Retinal pigment epithelial cell (primary cell): ENCODE results near the gene IPP.
"Not testable (repeated sequence)": the region's sequence is repeated elsewhere in the genome, so short reads cannot be mapped to it uniquely, and the experiment has no call there.

Experiments
- DNase-seq: peaks from one replicate; pipeline ENCODE4 v3.0.0-alpha.2; 2010; ENCODE audit warnings: low read depth
- H3K4me3 ChIP-seq: 2 replicates; pipeline ENCODE4 v1.5.1; 2011; ENCODE audit warnings: mild to moderate bottlenecking, low read length, control low read depth, moderate library complexity
- TF ChIP-seq, protein P1 (sequence below): conservative IDR thresholded peaks from 2 replicates; pipeline ENCODE4 v1.5.1; 2011; ENCODE audit warnings: low read depth, low read length, control low read depth, inconsistent platforms

Gene IPP

DNA sequence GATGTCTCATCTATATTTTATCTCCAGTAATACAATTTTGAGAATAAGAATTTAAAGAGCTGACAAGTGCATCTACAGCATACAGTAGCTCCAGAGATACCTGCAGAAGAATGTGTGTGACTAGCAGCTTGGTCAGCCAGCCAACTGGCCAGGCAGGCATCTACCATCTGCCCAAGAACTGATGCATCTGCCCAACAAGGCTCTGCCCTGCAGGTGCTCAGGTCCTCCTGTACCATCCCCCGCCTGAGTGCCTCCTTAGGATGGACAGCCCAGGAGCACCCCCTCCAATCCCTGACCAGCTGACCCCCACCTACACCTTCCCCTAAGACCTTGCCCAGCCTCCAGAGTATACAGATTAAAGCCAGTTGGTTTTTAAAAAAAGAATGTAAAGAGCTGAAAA, 32.2 kb downstream of the IPP start:
- no peak overlapping the region for H3K4me3 ChIP-seq
- TF ChIP-seq, protein P1, sequence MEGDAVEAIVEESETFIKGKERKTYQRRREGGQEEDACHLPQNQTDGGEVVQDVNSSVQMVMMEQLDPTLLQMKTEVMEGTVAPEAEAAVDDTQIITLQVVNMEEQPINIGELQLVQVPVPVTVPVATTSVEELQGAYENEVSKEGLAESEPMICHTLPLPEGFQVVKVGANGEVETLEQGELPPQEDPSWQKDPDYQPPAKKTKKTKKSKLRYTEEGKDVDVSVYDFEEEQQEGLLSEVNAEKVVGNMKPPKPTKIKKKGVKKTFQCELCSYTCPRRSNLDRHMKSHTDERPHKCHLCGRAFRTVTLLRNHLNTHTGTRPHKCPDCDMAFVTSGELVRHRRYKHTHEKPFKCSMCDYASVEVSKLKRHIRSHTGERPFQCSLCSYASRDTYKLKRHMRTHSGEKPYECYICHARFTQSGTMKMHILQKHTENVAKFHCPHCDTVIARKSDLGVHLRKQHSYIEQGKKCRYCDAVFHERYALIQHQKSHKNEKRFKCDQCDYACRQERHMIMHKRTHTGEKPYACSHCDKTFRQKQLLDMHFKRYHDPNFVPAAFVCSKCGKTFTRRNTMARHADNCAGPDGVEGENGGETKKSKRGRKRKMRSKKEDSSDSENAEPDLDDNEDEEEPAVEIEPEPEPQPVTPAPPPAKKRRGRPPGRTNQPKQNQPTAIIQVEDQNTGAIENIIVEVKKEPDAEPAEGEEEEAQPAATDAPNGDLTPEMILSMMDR = no peak
- no peak for DNase-seq

DNA sequence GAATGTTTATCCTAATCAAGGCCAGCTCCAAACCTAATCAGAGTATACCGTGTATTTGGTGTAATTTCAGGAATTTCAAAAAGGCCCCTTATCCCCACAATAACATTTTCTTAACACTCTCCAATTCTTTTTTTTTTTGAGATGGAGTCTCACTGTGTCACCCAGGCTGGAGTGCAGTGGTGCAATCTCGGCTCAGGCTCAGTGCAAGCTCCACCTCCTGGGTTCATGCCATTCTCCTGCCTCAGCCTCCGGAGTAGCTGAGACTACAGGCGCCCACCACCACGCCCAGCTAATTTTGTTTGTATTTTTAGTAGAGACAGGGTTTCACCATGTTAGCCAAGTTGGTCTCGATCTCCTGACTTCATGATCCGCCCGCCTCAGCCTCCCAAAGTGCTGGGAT, 33.1 kb downstream of the IPP start:
- not testable (repeated sequence) for DNase-seq, H3K4me3 ChIP-seq

DNA sequence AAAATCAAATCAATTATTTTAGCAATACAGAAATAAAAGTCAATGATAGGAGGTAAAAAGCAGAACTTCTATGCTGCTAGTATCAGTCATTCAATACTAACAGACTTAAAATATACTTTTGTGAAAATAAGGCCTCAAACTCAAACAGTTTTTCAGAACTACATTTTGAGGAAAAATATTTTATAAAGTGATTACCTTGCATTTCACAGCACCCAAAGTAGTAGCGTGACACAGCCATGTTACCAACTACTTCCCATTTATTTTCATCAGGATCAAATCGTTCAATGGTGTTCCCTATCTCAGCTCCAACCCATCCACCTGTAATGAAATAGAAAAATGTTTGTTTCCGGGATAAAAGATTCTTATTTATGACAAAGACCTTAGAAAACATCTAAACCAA, 33.8 kb downstream of the IPP start:
- no peak overlapping the region for H3K4me3 ChIP-seq
- no peak for DNase-seq
- TF ChIP-seq, protein P1 = no peak

DNA sequence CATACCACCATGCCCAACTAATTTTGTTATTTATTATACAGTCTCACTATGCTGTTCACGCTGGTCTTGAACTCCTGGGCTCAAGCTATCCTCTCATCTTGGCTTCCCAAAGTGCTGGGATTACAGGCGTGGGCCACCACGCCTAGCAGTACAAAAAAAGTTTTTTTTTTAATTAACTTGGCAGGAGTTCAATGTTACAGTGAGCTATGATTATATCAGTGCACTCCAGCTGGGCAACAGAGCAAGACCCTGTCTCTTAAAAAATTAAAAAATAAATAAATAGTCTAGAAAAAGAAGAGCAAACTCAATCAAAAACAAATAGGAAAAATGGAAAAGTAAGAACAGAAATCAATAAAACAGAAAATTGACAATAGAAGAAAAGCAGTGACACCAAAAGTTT, 36.7 kb downstream of the IPP start:
- DNase-seq = no peak
- H3K4me3 ChIP-seq = no peak overlapping the region

DNA sequence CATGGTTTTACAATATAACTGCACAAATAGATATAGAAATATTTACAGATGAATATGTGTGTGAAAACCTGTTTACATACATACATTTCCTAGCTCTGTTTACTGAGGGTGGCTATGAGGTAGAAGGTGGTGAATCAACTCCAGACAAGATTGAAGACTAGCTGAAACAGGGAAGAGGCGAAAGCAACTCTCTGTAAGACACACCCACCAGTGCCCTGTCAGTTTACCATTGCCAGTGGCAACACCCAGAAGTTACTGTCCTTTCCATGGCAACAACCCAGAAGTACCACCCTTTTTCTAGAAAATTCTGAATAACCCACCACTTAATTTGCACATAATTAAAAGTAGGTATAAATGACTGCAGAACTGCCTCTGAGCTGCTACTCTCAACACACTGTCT, 45.8 kb downstream of the IPP start:
- no peak overlapping the region for H3K4me3 ChIP-seq
- no peak for DNase-seq
- TF ChIP-seq, protein P1 = no peak

More for the DNA sequence above, 36.7 kb downstream of the IPP start:
- TF ChIP-seq, protein P1 = no peak

DNA sequence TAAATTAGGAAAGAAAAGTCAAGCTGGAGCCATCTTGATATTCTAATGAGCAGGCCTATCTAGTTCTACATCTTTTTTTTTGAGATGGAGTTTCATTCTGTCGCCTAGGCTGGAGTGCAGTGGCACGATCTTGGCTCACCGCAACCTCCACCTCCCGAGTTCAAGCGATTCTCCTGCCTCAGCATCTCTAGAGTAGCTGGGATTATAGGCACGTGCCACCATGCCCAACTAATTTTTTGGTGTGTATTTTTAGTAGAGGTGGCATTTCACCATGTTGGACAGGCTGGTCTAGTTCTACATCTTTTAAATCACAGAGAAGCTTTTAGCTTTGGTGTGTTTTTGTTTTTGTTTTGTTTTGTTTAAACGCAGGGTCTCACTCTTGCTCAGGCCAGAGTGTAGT, 55.6 kb downstream of the IPP start:
- H3K4me3 ChIP-seq = no peak overlapping the region
- DNase-seq = no peak
- TF ChIP-seq, protein P1 = no peak

DNA sequence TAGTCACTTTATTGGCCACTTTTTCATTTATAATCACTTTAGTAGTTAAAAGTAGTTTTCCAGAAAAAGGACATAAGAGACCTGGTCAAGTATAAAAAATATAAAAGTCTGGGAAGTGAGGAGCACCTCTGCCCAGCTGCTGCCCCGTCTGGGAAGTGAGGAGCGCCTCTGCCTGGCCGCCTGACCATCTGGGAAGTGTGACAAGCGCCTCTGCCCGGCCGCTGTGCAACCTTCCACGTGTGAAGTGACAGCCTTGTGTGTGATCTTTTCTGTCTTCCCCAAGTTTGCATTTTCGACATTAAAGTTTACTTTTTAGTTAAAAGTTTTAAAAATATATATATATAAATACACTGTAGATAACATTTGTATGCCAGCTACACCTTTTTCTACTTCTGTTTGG, 56.6 kb downstream of the IPP start:
- DNase-seq = not testable (repeated sequence)

DNA sequence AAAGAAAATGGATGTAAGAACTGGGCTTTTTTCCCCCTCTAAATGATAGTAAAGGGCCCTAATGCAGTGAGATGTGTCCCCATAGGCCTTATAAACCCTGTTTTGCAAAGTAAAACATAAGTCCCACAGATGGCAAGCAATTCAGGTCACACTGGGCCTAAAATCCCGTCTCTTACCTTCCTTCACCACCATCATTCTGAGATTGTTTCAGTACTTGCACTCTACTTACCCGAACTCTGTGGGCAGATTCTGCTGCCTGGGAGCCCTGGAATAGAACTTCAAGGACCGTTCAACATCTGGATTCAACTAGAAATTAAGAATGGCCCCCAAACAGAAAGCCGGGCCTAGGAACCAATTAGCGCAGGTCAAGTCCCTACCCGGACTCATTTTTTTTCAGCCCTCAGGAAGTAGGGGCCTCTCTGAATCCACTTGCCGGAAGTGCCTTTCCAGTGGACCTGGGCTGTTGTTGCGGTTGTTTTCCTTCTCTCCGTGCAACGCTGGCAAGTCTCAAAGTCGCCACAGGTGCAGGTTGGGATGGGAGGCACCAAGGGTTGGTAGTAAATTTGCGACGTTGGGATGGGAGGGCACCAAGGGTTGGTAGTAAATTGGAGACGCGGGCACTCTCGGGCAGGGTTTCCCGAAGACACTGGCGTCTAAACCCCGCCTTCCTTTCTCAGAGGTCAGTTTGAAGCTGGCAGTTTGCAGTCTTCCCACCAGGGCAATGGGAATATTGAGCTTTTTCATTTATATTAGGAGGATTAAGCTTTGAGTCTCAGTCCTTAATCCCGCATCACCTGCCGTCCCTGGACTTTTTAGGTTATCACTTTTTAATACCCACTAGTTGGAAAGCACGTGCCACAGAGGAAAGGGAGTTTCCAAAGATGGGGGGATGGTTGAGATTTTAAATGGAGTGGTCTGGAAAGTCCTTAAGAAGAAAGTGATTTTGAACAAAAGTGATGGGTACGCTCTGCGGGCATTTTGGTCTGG, 62.4 kb downstream of the IPP start, which contains the start of gene TMEM69:
Gene TMEM69, plus strand, starts transcription at position 428 of the 987 bp plus-strand sequence. CDS start 2,888 bp downstream, outside the sequence.
- peak within 1 kb of the TSS; percentile 98 for H3K4me3 ChIP-seq
- TF ChIP-seq, protein P1 = peak; percentile 10

More for the DNA sequence above, 56.6 kb downstream of the IPP start:
- not testable (repeated sequence) for H3K4me3 ChIP-seq

More for the DNA sequence above, 62.4 kb downstream of the IPP start, which contains the start of gene TMEM69:
- DNase-seq = peak; percentile 69
